Measurements from ENCODE around the gene SPEF1.

Gene SPEF1

DNA sequence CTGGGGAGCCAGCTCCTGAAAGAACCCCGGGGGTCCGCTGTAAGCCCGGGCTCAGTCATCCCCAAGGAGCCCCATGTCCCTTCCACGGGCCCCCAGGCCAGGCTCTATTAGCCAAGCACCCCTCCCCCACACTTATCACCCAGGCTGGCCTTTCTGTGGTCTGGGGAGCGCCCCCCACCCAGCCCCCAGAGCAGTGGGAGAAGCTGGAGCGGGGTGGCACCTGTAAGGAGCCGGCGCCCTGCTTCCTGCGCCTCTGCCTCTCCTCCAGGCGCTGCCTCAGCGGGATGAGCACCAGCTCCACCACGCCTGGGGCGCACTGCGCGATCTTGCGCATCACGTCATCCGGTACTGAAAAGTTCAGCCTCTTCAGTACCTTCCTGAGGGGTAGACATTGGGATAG is 2.3 kb downstream of the SPEF1 start:
- H4K20me1 ChIP-seq (ENCODE audit: insufficient read depth), result no peaks in the 10 kb centered on the region
- H3K27me3 ChIP-seq (ENCODE audit: insufficient read depth, low read depth), result no peaks in the 10 kb centered on the region; the same call in 1 of the 2 replicates
- no peak overlapping the region for H3K4me2 ChIP-seq
- no peak overlapping the region for H3K4me3 ChIP-seq (IDR thresholded peaks at IDR 0.05; ENCODE audit: insufficient read depth, low read depth, low read length)
- H3K9ac ChIP-seq, result no peak overlapping the region
- TF ChIP-seq, protein P1, sequence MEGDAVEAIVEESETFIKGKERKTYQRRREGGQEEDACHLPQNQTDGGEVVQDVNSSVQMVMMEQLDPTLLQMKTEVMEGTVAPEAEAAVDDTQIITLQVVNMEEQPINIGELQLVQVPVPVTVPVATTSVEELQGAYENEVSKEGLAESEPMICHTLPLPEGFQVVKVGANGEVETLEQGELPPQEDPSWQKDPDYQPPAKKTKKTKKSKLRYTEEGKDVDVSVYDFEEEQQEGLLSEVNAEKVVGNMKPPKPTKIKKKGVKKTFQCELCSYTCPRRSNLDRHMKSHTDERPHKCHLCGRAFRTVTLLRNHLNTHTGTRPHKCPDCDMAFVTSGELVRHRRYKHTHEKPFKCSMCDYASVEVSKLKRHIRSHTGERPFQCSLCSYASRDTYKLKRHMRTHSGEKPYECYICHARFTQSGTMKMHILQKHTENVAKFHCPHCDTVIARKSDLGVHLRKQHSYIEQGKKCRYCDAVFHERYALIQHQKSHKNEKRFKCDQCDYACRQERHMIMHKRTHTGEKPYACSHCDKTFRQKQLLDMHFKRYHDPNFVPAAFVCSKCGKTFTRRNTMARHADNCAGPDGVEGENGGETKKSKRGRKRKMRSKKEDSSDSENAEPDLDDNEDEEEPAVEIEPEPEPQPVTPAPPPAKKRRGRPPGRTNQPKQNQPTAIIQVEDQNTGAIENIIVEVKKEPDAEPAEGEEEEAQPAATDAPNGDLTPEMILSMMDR (conservative IDR thresholded peaks at IDR 0.05; ENCODE audit: low read depth, low read length), result no peak
- H3K79me2 ChIP-seq (ENCODE audit: insufficient read depth, low read depth), result no peaks in the 10 kb centered on the region
- no peaks in the 10 kb centered on the region for H3K36me3 ChIP-seq (ENCODE audit: insufficient read depth)
- no peak overlapping the region for H3K27ac ChIP-seq
- no peak overlapping the region for H2AFZ ChIP-seq (ENCODE audit: low read depth)
- H3K4me1 ChIP-seq (ENCODE audit: low read depth, poor library complexity, severe bottlenecking), result no peaks in the 10 kb centered on the region

DNA sequence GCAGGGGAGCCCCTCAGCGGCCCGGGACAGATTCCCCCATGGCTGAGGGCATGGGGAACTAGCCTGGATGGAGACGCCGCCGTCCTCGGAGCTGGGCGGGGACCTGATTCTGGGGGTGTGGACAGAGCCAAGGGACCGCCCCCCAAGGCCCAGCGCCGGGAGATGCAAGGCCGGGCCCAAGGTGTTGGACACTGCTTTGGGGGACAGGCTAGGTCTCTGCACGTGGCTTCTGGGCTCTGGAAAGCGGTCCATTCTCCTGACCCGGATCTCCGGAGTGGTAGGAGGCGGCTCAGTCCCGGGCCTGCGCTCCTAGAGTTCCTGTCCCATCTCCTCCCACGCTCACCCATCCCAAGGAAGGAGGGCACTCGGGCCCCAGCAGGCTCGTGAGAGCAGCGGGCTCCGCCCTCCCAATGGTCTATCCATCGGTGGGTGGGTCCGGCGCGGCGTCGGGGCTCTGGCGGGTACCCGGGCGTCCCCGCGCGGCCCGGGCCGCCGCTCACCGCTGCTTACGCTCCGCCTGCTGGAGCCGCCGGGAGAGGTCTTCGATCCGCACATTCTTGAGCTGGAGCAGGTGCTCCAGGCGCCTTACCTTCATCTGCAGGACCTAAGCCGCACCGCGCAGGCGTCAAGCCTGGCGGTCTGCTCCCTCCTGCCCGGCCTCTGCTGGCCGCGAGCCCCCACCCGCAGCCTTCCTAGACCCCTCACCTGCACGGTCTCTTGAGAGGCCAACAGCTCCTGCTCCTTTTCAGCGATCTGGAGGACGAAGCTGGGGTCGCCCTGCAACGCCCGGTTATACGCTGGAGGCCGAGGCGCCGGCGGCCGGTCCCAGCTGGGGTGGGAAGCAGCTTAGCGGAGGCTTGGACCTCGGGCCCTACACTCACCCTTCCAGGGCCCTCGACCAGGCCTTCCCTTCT is 3.3 kb downstream of the SPEF1 start:
- TF ChIP-seq, protein P1 (conservative IDR thresholded peaks at IDR 0.05; ENCODE audit: low read depth, low read length), result no peak
- Histone ChIP-seq H3K36me3 (ENCODE audit: insufficient read depth) (no peaks in the 10 kb centered on the region), H3K4me3 (IDR thresholded peaks at IDR 0.05; ENCODE audit: insufficient read depth, low read depth, low read length) (no peak overlapping the region), H3K79me2 (ENCODE audit: insufficient read depth, low read depth) (no peaks in the 10 kb centered on the region), H3K4me1 (ENCODE audit: low read depth, poor library complexity, severe bottlenecking) (no peaks in the 10 kb centered on the region), H3K4me2 (no peak overlapping the region), H2AFZ (ENCODE audit: low read depth) (peak overlapping the region; percentile 26; the same call in 1 of the 2 replicates), H3K27me3 (ENCODE audit: insufficient read depth, low read depth) (no peaks in the 10 kb centered on the region; the same call in 1 of the 2 replicates), H4K20me1 (ENCODE audit: insufficient read depth) (no peaks in the 10 kb centered on the region), H3K27ac (no peak overlapping the region), H3K9ac (no peak overlapping the region)

DNA sequence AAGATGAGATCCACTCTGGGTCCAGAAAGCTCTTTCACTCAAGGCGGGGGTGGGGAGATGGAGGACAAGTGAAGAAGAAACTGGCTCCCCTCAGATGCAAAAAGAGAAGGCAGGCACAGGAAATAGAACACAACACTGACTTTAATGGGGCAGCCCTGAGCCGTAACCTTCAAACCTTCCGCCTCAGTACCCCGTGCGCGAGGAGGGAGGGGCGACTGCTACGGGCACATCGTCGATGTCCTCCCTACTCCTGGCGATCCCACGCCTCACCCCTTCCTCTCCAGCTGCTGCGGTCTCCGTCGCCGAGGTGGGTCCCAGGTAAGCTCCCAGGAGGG is 3.9 kb downstream of the SPEF1 start:
- Histone ChIP-seq H3K36me3 (ENCODE audit: insufficient read depth) (no peaks in the 10 kb centered on the region), H2AFZ (ENCODE audit: low read depth) (no peak overlapping the region; the same call in 1 of the 2 replicates), H3K79me2 (ENCODE audit: insufficient read depth, low read depth) (no peaks in the 10 kb centered on the region), H3K4me2 (no peak overlapping the region), H3K27me3 (ENCODE audit: insufficient read depth, low read depth) (no peaks in the 10 kb centered on the region; the same call in 1 of the 2 replicates), H3K4me1 (ENCODE audit: low read depth, poor library complexity, severe bottlenecking) (no peaks in the 10 kb centered on the region), H4K20me1 (ENCODE audit: insufficient read depth) (no peaks in the 10 kb centered on the region), H3K9ac (no peak overlapping the region), H3K4me3 (IDR thresholded peaks at IDR 0.05; ENCODE audit: insufficient read depth, low read depth, low read length) (no peak overlapping the region), H3K27ac (no peak overlapping the region)
- TF ChIP-seq, protein P1 (conservative IDR thresholded peaks at IDR 0.05; ENCODE audit: low read depth, low read length), result no peak

DNA sequence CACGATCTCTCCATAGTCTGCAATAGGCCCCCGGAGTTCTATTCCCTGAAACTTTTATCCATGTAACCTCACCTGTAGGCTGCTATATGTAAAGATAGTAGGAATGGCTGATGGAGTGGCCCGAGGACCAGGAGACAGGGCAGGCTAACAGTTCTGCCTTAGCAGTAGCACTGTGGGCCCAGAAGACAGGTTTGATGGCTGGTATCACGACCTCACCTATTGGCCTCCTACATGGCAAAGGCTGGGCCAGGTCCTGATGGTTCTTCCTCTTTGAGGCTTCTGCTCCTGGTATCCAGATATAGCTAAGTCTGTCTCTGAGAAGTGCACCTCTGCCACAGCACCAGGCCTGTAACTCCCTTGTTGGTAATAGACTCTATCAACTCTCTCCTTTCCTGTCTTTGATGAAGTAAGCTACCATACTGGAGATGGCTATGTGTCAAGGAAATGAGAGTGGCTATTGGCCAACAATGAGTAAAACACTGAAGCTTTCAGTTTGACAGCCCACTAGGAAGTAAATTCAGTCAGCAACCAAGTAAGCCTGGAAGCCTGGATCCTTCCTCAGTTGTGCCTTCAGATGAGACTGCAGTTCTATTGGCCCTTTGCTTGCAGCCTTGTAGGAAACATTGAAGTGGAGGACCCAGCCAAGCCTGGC is 5.7 kb downstream of the SPEF1 start:
- Histone ChIP-seq H3K27me3 (ENCODE audit: insufficient read depth, low read depth) (no peaks in the 10 kb centered on the region; the same call in 1 of the 2 replicates), H4K20me1 (ENCODE audit: insufficient read depth) (no peaks in the 10 kb centered on the region), H3K4me3 (IDR thresholded peaks at IDR 0.05; ENCODE audit: insufficient read depth, low read depth, low read length) (no peak overlapping the region), H3K4me2 (no peak overlapping the region), H3K9ac (no peak overlapping the region), H2AFZ (ENCODE audit: low read depth) (no peak overlapping the region), H3K27ac (no peak overlapping the region), H3K36me3 (ENCODE audit: insufficient read depth) (no peaks in the 10 kb centered on the region), H3K4me1 (ENCODE audit: low read depth, poor library complexity, severe bottlenecking) (no peaks in the 10 kb centered on the region), H3K79me2 (ENCODE audit: insufficient read depth, low read depth) (no peaks in the 10 kb centered on the region)
- TF ChIP-seq, protein P1 (conservative IDR thresholded peaks at IDR 0.05; ENCODE audit: low read depth, low read length), result no peak
